Osteoblast (primary cell): ENCODE measurements around the gene LCN15. TPM values are rescaled to one million over a fixed set of nuclear protein-coding genes. Genes with fewer than 3 reads are reported as not detected.

Source experiments
- DNase-seq: peaks from one replicate; pipeline ENCODE4 v3.0.0; 2011; ENCODE audit warnings: low spot score, mixed read lengths; ENCODE audit not compliant: insufficient read length; ENCODE audit errors: missing footprints
- H2AFZ ChIP-seq: 2 replicates; pipeline ENCODE4 v1.6.0; 2011; ENCODE audit warnings: mild to moderate bottlenecking, low read length
- H3K27ac ChIP-seq: 2 replicates; pipeline ENCODE4 v1.5.1; 2011; ENCODE audit warnings: mild to moderate bottlenecking, low read depth, low read length, moderate library complexity
- H3K27me3 ChIP-seq: 2 replicates; pipeline ENCODE4 v1.6.0; 2012; ENCODE audit warnings: mild to moderate bottlenecking, control low read depth, inconsistent platforms, low read length, moderate library complexity; ENCODE audit not compliant: insufficient read depth
- H3K36me3 ChIP-seq: 2 replicates; pipeline ENCODE4 v1.5.1; 2011; ENCODE audit warnings: mild to moderate bottlenecking, low read length, control low read depth, moderate library complexity; ENCODE audit not compliant: insufficient read depth
- H3K4me1 ChIP-seq: 2 replicates; pipeline ENCODE4 v1.5.1; 2011; ENCODE audit warnings: mild to moderate bottlenecking, low read length, control low read depth, moderate library complexity; ENCODE audit not compliant: insufficient read depth
- H3K4me2 ChIP-seq: 2 replicates; pipeline ENCODE4 v1.6.0; 2011; ENCODE audit warnings: mild to moderate bottlenecking, low read length; ENCODE audit not compliant: insufficient read depth
- H3K4me3 ChIP-seq: fragments of 200-600 bp; sonication (generic); 3 replicates; pipeline ENCODE4 v1.5.1; 2012; ENCODE audit warnings: mild to moderate bottlenecking, low read length, inconsistent platforms; ENCODE audit not compliant: insufficient read depth
- H3K79me2 ChIP-seq: 2 replicates; pipeline ENCODE4 v1.6.0; 2012; ENCODE audit warnings: mild to moderate bottlenecking, low read length, control low read depth, inconsistent platforms; ENCODE audit not compliant: insufficient read depth
- H3K9me3 ChIP-seq: 2 replicates; pipeline ENCODE4 v1.5.1; 2011; ENCODE audit warnings: low read depth, low read length, control low read depth
- H4K20me1 ChIP-seq: 2 replicates; pipeline ENCODE4 v1.6.0; 2012; ENCODE audit warnings: mild to moderate bottlenecking, low read length, control low read depth; ENCODE audit not compliant: insufficient read depth
- total RNA-seq: library from RNA; depleted of rRNA; stranded (reverse); fragments of >200 nt; gene quantifications from 2 replicates; pipeline ENCODE4 v1.2.3, GENCODE V29; 2012
- TF ChIP-seq, protein P1 (sequence below): IDR thresholded peaks from 2 replicates; pipeline ENCODE4 v1.5.1; 2011; ENCODE audit warnings: mild to moderate bottlenecking, low read depth, low read length, moderate library complexity; ENCODE audit errors: extremely low read depth

LCN15 gene
- total RNA-seq, 1 donor: not detected

DNA sequence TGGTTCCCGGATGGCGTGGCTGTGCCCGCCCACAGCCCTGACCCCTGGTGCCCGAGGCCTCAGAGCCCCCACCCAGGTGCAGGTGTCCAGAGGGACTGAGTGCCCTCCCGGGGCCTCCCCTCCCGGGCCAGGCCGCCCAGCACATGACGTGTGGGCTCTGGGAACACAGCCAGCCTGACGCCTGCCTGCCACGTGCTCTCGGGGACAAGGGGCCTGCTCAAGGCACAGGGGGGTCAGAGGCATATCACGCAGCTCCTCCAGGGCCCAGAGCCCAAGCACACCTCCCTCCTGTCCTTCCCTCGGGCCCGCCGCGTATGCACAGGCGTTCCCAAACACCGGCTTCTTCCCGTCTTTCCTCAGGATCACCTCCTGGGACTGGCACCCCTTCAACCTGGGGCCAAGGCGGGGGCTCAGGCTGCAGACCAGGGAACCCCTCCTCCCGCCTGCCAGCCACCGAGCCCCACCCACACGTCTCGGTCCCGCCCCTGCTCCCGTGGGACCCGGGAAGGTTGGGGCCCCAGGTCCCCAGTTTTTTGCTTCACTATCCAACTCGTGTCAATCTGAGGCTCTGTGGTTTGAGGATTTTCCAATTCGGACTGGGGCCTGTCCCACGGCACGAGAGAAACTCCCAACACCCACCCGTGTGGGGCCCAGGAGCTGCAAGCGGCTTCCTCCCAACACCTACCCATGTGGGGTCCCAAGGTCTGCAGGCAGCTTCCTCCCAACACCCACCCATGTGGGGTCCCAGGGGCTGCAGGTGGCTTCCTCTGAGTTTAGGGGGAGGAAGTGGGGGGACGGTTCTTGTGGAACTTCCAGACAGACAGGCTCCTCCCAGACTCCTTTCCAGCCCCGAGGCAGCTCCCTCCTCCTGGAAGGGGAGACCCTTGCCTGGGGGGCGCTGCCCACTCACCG lies 23.1 kb downstream of the LCN15 start:
- no peak overlapping the region for H2AFZ ChIP-seq
- no peak overlapping the region for H3K4me2 ChIP-seq
- no peak overlapping the region for H3K4me3 ChIP-seq
- no peaks in the 10 kb centered on the region for H4K20me1 ChIP-seq
- H3K27me3 ChIP-seq: peaks cover 37% of the 10 kb centered on the region
- no peak overlapping the region for H3K27ac ChIP-seq
- peaks cover 7% of the 10 kb centered on the region for H3K4me1 ChIP-seq
- H3K36me3 ChIP-seq: no peaks in the 10 kb centered on the region
- H3K9me3 ChIP-seq: no peaks in the 10 kb centered on the region
- peak; percentile 92 for DNase-seq
- TF ChIP-seq, protein P1, sequence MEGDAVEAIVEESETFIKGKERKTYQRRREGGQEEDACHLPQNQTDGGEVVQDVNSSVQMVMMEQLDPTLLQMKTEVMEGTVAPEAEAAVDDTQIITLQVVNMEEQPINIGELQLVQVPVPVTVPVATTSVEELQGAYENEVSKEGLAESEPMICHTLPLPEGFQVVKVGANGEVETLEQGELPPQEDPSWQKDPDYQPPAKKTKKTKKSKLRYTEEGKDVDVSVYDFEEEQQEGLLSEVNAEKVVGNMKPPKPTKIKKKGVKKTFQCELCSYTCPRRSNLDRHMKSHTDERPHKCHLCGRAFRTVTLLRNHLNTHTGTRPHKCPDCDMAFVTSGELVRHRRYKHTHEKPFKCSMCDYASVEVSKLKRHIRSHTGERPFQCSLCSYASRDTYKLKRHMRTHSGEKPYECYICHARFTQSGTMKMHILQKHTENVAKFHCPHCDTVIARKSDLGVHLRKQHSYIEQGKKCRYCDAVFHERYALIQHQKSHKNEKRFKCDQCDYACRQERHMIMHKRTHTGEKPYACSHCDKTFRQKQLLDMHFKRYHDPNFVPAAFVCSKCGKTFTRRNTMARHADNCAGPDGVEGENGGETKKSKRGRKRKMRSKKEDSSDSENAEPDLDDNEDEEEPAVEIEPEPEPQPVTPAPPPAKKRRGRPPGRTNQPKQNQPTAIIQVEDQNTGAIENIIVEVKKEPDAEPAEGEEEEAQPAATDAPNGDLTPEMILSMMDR: no peak
- H3K79me2 ChIP-seq: no peaks in the 10 kb centered on the region

DNA sequence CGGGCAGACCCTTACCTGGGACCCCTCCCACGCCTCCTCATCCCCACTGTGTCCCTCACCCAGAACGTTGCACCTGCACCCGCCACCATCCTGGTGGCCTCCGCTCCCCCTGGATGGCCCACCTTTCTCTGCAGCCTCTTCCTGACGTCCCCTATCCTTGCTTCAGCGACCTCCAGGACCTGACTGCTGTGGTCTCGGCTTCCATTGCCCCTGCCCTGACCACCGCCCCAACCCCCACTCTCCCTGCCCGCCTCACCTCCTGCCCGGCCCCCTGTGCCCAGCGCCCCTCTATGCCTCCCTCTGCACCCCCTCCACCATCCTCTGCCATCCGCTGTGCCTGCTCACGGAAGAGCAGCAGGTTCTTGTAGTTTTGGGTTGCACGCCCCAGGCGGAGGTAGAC lies 23.8 kb downstream of the LCN15 start:
- no peaks in the 10 kb centered on the region for H3K9me3 ChIP-seq
- no peaks in the 10 kb centered on the region for H3K79me2 ChIP-seq
- peaks cover 37% of the 10 kb centered on the region for H3K27me3 ChIP-seq
- peak; percentile 86 for DNase-seq
- TF ChIP-seq, protein P1: no peak
- H3K27ac ChIP-seq: no peak overlapping the region
- H3K4me1 ChIP-seq: peaks cover 7% of the 10 kb centered on the region
- no peak overlapping the region for H3K4me3 ChIP-seq
- no peak overlapping the region for H3K4me2 ChIP-seq
- H2AFZ ChIP-seq: no peak overlapping the region
- no peaks in the 10 kb centered on the region for H4K20me1 ChIP-seq
- H3K36me3 ChIP-seq: no peaks in the 10 kb centered on the region

DNA sequence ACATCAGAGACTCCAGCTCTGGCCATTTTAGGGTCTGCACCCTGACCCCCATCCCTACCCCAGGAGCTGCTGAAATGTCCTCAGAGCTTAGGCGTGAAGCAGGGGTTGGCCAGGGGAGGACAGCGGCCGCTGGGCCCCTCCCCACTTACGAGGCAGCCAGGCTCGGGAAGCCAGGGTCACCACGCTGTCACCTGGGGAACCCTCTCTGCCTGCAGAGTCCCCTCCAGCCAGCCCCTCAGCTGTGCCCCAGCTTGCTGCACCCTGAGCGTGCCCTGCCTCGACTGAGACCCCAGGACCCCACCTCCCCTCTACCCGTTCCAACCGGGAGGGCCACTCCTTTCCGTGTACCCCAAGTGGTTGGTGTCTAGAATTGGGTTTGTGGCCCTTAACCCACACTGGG lies 24.2 kb downstream of the LCN15 start:
- no peaks in the 10 kb centered on the region for H3K36me3 ChIP-seq
- H3K4me3 ChIP-seq: no peak overlapping the region
- H3K9me3 ChIP-seq: no peaks in the 10 kb centered on the region
- H3K79me2 ChIP-seq: no peaks in the 10 kb centered on the region
- H3K4me1 ChIP-seq: peaks cover 7% of the 10 kb centered on the region
- H3K27me3 ChIP-seq: peaks cover 37% of the 10 kb centered on the region
- no peak overlapping the region for H3K27ac ChIP-seq
- H4K20me1 ChIP-seq: no peaks in the 10 kb centered on the region
- TF ChIP-seq, protein P1: no peak
- H2AFZ ChIP-seq: no peak overlapping the region
- DNase-seq: peak; percentile 84
- H3K4me2 ChIP-seq: no peak overlapping the region

DNA sequence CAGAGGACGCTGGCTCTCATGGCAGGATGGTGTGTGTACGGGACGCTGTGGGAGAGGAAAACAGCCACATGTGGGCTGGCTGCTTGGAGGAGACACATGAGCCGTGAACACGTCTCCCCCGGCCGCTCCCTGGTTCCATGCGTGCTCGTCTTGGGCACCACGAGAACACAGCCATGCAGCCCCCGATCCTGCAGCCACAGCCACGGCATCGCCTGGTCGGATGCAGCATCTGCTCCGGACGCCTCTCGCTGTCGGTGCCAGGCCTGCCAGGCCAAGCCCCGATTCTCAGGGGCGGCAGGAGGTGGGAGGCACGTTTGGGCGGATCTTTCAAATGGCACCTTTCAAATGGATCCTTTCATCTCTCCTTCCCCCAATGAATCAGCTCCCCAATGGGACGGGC lies 24.8 kb downstream of the LCN15 start:
- H3K27me3 ChIP-seq: peaks cover 37% of the 10 kb centered on the region
- H3K27ac ChIP-seq: no peak overlapping the region
- H3K36me3 ChIP-seq: no peaks in the 10 kb centered on the region
- peaks cover 7% of the 10 kb centered on the region for H3K4me1 ChIP-seq
- H4K20me1 ChIP-seq: no peaks in the 10 kb centered on the region
- no peaks in the 10 kb centered on the region for H3K9me3 ChIP-seq
- H3K4me3 ChIP-seq: no peak overlapping the region
- H3K79me2 ChIP-seq: no peaks in the 10 kb centered on the region
- H2AFZ ChIP-seq: no peak overlapping the region
- DNase-seq: no peak
- TF ChIP-seq, protein P1: no peak
- H3K4me2 ChIP-seq: no peak overlapping the region
